RWPE1 (cell line): ENCODE results near the gene TPCN2.

Source experiments
- CTCF ChIA-PET: fragments of 350-600 bp; sonication (Branson Sonifier 250); formaldehyde crosslinking; extraction: SDS; loops from one replicate; lab custom pipeline; 2021; lab: Yijun Ruan, JAX
- POLR2A ChIA-PET: fragments of 400-600 bp; formaldehyde crosslinking; extraction: SDS; loops from one replicate; lab custom pipeline; 2020; ENCODE audit warnings: antibody characterized with exemption; ENCODE audit not compliant: low non-redundant PET; lab: Yijun Ruan, JAX
- DNase-seq: peaks from one replicate; pipeline ENCODE4 v3.0.0; 2012; ENCODE audit warnings: low spot score
- H3K27ac ChIP-seq: fragments of 450-650 bp; 2 replicates; pipeline ENCODE4 v1.5.1; 2017
- TF ChIP-seq, protein P1 (sequence below): fragments of 450-650 bp; conservative IDR thresholded peaks from 2 replicates; pipeline ENCODE4 v1.5.1; 2017; ENCODE audit warnings: low read depth, mild to moderate bottlenecking

TPCN2 gene

DNA sequence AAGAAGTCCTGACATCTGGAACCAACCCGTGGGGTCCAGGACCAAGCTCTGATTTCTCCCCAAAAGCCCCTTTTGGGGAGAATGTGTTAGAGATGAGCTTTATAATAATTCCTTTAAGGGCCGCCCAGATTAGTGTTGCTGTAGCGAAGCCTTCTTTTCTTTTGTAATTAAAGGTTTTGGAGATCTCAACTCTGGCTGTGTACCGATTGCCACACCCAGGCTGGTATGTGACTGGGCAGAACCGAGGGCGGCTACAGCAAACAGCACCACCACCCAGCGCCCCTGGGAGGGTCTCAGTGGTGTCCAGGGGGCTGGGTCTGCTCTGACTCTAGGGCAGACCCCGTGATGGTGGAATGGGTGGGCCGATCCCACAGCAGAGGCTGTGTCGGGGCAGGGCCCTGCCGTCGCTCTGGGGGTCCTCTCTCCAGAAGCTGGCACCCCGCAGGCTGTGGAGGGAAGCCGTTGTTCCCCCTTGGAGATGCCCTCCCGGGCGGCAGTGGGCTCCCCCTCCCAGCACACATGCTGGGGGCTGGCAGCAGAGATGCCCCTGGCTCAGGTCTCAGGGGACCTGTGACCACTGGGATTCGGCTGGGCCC lies 31.0 kb downstream of the TPCN2 start:
- DNase-seq, result no peak
- ChIA-PET CTCF (interaction anchor here (0.6 to 1.5 kb wide), 2 partner anchors 9 to 564 kb away, joined by 3 to 4 read pairs; no protein-coding TSS in a partner anchor), POLR2A (no interaction called here)
- H3K27ac ChIP-seq, result peak overlapping the region; percentile 83
- TF ChIP-seq, protein P1, sequence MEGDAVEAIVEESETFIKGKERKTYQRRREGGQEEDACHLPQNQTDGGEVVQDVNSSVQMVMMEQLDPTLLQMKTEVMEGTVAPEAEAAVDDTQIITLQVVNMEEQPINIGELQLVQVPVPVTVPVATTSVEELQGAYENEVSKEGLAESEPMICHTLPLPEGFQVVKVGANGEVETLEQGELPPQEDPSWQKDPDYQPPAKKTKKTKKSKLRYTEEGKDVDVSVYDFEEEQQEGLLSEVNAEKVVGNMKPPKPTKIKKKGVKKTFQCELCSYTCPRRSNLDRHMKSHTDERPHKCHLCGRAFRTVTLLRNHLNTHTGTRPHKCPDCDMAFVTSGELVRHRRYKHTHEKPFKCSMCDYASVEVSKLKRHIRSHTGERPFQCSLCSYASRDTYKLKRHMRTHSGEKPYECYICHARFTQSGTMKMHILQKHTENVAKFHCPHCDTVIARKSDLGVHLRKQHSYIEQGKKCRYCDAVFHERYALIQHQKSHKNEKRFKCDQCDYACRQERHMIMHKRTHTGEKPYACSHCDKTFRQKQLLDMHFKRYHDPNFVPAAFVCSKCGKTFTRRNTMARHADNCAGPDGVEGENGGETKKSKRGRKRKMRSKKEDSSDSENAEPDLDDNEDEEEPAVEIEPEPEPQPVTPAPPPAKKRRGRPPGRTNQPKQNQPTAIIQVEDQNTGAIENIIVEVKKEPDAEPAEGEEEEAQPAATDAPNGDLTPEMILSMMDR, result no peak

- TF ChIP-seq, protein P1, result no peak
- H3K27ac ChIP-seq, result peak overlapping the region; percentile 83
- peak; percentile 77 for DNase-seq
- CTCF ChIA-PET, result interaction anchor here (0.6 to 1.5 kb wide), 2 partner anchors 10 to 564 kb away, joined by 3 to 4 read pairs; no protein-coding TSS in a partner anchor
- POLR2A ChIA-PET, result no interaction called here
These were observed 31.7 kb downstream of the TPCN2 start for GRCh38 chr11:69080257-69080995.

DNA sequence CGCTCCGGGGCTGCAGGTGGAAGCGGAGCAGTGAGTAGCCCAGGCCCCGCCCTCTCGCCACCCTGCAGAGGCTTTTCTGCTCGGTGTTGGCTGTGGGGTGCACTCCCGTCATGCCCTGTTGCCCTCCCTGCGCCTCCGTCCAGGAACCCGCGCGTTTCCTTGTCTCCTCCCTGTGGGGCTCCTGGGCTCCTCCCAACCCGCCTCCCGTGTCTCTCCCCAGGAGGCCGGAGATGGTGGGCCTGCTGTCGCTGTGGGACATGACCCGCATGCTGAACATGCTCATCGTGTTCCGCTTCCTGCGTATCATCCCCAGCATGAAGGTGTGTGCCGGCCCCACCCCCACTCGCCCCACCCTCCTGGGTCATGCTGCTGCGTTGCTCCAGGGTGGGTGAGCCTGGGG lies 32.4 kb downstream of the TPCN2 start:
- TF ChIP-seq, protein P1, result no peak
- POLR2A ChIA-PET, result no interaction called here
- DNase-seq, result no peak
- CTCF ChIA-PET, result no interaction called here
- H3K27ac ChIP-seq, result peak overlapping the region; percentile 83

- CTCF ChIA-PET, result no interaction called here
- POLR2A ChIA-PET, result no interaction called here
- DNase-seq, result no peak
These were observed 35.0 kb downstream of the TPCN2 start for GRCh38 chr11:69083531-69084247.

DNA sequence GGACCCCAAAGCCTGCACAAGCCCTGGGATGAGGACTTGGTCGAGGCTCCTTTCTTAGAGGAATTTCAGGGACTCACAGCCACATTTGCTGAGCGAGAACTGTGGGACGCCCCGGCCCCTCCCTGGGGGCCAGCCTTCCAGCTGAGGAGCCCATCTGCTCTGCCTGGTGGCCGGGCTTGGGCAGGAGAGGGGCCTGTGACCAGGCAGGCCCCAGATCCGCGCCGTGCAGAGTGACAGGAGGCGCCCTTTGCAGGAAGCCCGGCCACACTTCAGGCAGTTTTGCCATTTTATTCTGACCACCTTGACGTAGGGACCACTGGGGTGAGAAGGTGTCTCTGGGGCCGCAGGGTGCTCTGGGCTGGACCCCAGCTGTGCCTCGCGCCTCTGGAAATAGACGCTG lies 35.6 kb downstream of the TPCN2 start:
- H3K27ac ChIP-seq, result peak overlapping the region; percentile 31; the same call in 1 of the 2 replicates
- ChIA-PET POLR2A (no interaction called here), CTCF (no interaction called here)
- TF ChIP-seq, protein P1, result no peak
- DNase-seq, result no peak

More at GRCh38 chr11:69083531-69084247, 35.0 kb downstream of the TPCN2 start:
- TF ChIP-seq, protein P1, result no peak
- peak overlapping the region; percentile 31 for H3K27ac ChIP-seq

GRCh38 chr11:69085490-69086095 lies 36.9 kb downstream of the TPCN2 start:
- no peak for DNase-seq

More at GRCh38 chr11:69085490-69086095, 36.9 kb downstream of the TPCN2 start:
- POLR2A ChIA-PET, result no interaction called here
- no peak overlapping the region for H3K27ac ChIP-seq
- CTCF ChIA-PET, result no interaction called here
- TF ChIP-seq, protein P1, result no peak
